Measurements from ENCODE around the gene CFAP410. TPM values are rescaled to one million over a fixed set of nuclear protein-coding genes. Genes with fewer than 3 reads are reported as not detected.
A peak's percentile ranks its signal among the peaks of the same experiment; 100 is the strongest.

The CFAP410 gene
- 10 to 100 TPM in 4 of 6 experiments, 1 to 10 TPM in 2; 6.9 to 15.4 (median 13.1) TPM for total RNA-seq
- long read RNA-seq: 0 reads

GRCh38 chr21:44338971-44339910 lies at the start of gene CFAP410:
Gene CFAP410, minus strand, starts transcription at chr21:44339390. Its CDS starts 196 bp downstream, at chr21:44339194.
- no peaks in the 10 kb centered on the region for H3K27me3 ChIP-seq
- no peaks in the 10 kb centered on the region for H3K9me3 ChIP-seq
- H3K36me3 ChIP-seq: no peaks in the 10 kb centered on the region
- peak; percentile 95 to 98 (median 96) for DNase-seq
- H3K4me1 ChIP-seq: peaks cover 0 to 7% (median 0%) of the 10 kb centered on the region in 4 donors
- H3K27ac ChIP-seq: peak within 1 kb of the TSS; percentile 89 to 95 (median 91)
- WGBS (ENCODE audit: insufficient coverage, low coverage, low lambda C conversion rate, missing lambda C conversion rate): under 1% methylated on average over 30 of the region's 90 CpGs
- TF ChIP-seq CTCF (IDR thresholded peaks at IDR 0.05) (no peak), POLR2A (IDR thresholded peaks at IDR 0.05) (peak; percentile 96)
- ATAC-seq: peak; percentile 89 to 92 (median 90)
- peak within 1 kb of the TSS; percentile 58 to 90 (median 80) for H3K4me3 ChIP-seq
- intact Hi-C loops (cut with DNase I): no loop called here

- DNase-seq: no peak
- Histone ChIP-seq H3K27ac (no peak overlapping the region), H3K4me3 (no peak overlapping the region), H3K27me3 (no peaks in the 10 kb centered on the region), H3K9me3 (peaks cover 0 to 8% (median 2%) of the 10 kb centered on the region in 4 donors), H3K4me1 (no peaks in the 10 kb centered on the region), H3K36me3 (no peaks in the 10 kb centered on the region)
- WGBS (ENCODE audit: insufficient coverage, low coverage, low lambda C conversion rate, missing lambda C conversion rate): 51% methylated on average over 2 of the region's 2 CpGs
- ATAC-seq: no peak
- intact Hi-C loops (cut with DNase I): no loop called here
- no peak for TF ChIP-seq POLR2A (IDR thresholded peaks at IDR 0.05)
- no peak for TF ChIP-seq CTCF (IDR thresholded peaks at IDR 0.05)
Observed at GRCh38 chr21:44384968-44385367, 45.8 kb upstream of the CFAP410 start.

GRCh38 chr21:44383216-44383615 lies 44.0 kb upstream of the CFAP410 start:
- H3K27me3 ChIP-seq: no peaks in the 10 kb centered on the region
- peaks cover 0 to 8% (median 2%) of the 10 kb centered on the region in 4 donors for H3K9me3 ChIP-seq
- no peak overlapping the region for H3K4me3 ChIP-seq
- H3K36me3 ChIP-seq: no peaks in the 10 kb centered on the region
- no peak overlapping the region for H3K27ac ChIP-seq
- peak in 1 of 3 donors; percentile 11 for DNase-seq
- intact Hi-C loops (cut with DNase I): no loop called here
- 63% methylated on average over 2 of the region's 4 CpGs for WGBS (ENCODE audit: insufficient coverage, low coverage, low lambda C conversion rate, missing lambda C conversion rate)
- no peak for ATAC-seq
- no peak for TF ChIP-seq POLR2A (IDR thresholded peaks at IDR 0.05)
- no peak for TF ChIP-seq CTCF (IDR thresholded peaks at IDR 0.05)
- H3K4me1 ChIP-seq: no peaks in the 10 kb centered on the region

- TF ChIP-seq POLR2A (IDR thresholded peaks at IDR 0.05) (no peak), CTCF (IDR thresholded peaks at IDR 0.05) (no peak)
- no peaks in the 10 kb centered on the region for H3K27me3 ChIP-seq
- H3K9me3 ChIP-seq: peaks cover 0 to 8% (median 2%) of the 10 kb centered on the region in 4 donors
- ATAC-seq (no peak), DNase-seq (peak in 2 of 3 donors; percentile 22 to 29)
- H3K4me1 ChIP-seq: no peaks in the 10 kb centered on the region
- intact Hi-C loops (cut with DNase I): no loop called here
- no peak overlapping the region for H3K27ac ChIP-seq
- no peak overlapping the region for H3K4me3 ChIP-seq
- 93% methylated on average over 9 of the region's 9 CpGs for WGBS (ENCODE audit: insufficient coverage, low coverage, low lambda C conversion rate, missing lambda C conversion rate)
- H3K36me3 ChIP-seq: no peaks in the 10 kb centered on the region
Observed at GRCh38 chr21:44382536-44382935, 43.3 kb upstream of the CFAP410 start.
